ENCODE results near the gene SPATA31E1. TPM values are rescaled to one million over a fixed set of nuclear protein-coding genes. Genes with fewer than 3 reads are reported as not detected.

The SPATA31E1 gene
- polyA plus RNA-seq, 10 donors: 0.04 to 0.05 TPM; not detected in 8

DNA sequence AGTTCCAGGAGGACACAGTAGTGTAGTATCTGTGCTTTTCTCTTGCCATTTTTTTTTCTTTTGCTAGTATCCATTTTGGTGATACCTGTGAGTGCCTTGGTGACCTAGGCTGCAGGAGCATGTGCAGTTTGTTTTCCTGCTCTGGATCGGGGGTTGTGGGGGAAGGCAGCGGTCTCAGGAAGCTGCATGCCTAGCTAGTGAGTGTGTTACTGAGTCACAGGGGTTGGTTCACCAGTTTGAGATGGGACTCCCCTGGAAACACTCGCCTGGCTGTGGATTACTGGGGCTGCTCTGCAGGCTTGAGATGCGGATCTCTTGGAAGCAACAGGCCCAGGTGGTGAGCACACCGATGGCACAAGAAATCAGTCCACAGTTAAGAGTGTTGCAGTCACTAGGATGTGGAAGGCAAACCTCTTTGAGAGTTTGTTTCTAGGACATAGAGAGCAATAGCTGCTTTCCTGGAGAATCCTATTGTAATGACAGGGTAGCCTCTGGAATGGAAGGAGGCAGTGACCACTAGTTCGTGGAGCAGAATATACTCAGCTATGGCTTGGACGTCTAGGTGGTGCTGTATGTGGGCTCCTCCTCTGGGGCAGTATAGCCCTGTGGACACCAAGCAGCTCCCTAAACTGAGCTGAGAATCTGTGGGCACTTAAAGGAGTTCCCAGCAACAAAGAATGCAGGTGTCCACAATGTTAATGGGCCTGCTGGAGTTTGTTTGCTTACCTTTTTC is 20.0 kb upstream of the SPATA31E1 start:
- peak in 1 of 3 donors; percentile 38 for DNase-seq

DNA sequence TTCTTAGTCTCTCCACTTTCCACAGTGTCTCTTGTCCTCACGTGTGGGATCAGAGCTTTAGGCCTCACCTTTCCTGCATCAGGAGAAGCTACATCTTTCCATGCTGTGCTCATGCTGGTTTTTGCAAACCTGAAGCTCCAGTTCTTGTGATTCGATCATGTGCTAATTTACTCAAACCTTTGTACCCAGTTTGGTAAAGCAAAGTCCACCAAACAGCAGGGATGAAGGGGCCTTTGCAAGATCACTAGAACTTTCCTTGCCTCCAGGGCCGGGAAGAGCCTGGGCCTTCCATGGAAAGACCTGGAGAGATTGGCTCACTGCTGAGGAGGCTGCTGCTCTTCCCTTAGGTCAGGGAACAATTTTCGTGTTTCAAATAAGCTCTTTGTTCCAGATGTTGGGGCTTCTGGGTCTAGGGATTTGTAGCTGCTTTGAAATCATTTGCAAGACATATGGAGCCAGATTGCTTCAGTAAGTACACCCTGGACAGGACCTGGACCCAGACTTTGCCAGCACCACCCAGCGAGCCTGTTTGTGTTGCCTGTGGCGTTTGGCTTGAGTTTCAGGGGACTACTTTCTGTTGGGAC is 18.7 kb upstream of the SPATA31E1 start:
- DNase-seq: no peak

DNA sequence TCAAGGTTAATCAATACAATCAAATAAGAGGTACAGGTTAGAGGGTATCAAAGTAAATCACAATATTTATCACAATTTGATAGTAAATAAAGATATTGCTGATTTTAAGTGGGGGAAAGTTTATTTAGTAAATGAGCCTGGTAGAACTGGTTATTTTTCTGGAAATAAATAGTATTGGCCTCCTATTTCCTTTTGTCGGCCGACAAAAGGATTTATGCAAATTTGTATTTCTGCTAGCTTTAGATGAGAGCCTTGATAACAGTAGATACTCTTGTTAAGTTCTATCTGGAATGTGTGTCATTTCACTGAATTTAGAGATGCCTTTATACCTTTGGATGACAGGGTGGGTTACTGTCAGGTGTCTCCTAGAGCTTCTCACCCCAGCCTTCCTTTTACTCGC is 17.8 kb upstream of the SPATA31E1 start:
- DNase-seq: no peak

DNA sequence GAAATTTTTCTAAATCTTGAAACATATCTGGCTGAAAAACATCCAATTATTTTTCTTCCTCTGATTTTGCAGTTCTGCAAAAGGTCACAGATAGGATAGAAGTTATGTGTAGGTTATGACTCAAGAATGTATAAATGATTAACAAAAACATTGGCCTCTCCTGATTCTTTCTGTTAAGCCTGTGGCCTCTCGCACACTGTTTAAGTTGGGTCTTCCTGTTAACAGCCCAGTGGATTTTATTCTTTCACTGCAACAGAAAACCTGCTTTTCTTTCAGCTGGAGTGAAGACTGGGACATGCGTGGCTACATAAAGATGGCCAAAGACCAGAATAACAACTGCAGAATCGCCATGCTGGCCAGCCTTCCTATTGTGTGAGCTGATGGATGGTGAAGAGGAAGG is 17.1 kb upstream of the SPATA31E1 start:
- DNase-seq: no peak

DNA sequence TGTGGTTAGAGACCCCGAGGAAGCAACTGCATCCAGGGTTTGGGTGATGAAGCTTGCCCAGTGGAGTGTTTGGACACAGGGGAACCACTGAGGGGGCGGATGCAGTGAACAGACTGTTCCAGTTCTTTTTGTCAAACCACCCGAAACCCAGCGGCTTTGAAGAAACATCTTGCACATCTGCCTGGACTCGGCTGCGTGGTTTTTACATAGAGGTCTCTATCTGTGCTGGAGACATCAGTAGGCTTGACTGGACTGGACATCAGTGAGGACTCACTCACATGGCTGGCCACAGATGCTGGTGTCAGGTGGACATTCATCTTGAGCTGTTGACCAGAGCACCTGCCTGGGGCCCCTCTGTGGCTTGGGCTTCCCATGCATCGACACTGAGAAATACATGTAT is 15.3 kb upstream of the SPATA31E1 start:
- DNase-seq: no peak

DNA sequence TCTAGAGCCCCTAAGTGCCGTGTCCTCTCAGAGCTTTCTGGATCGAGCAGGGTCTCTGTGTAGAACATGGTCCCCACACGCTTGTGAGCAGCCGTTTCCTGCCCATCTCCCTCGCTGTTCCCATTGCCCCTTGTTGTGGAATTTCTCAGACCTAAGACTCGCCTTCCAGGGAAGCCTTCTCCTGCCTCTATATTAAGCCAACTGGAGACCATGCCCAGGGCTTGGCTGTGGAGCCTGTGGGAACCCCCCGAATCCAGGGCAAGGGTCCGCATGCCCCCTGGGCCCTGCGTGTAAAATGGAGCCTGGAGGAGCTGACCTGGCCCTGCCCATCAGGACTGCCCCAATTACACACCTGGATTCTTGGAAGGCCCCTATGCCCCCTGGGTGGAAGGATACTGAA is 14.5 kb upstream of the SPATA31E1 start:
- DNase-seq: no peak

DNA sequence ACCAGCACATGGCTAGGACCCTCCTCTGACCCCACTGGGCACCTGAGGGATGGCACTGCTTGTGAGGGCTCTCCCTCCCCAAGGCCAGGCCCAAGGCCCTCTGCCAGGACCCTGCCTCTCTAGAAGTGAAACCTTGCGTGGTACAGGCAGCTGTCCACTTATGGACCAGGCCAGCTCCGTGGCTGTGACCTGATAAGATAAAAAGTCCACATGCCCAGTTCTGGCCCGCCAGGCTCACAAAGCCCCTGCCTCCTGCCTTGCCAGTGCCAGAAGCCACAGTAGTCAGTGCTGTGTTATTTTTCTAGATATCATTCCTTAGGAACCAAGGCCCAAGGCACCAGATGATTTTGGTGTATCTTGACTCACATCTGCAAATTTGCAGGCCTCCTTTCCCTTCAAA is 14.0 kb upstream of the SPATA31E1 start:
- no peak for DNase-seq

DNA sequence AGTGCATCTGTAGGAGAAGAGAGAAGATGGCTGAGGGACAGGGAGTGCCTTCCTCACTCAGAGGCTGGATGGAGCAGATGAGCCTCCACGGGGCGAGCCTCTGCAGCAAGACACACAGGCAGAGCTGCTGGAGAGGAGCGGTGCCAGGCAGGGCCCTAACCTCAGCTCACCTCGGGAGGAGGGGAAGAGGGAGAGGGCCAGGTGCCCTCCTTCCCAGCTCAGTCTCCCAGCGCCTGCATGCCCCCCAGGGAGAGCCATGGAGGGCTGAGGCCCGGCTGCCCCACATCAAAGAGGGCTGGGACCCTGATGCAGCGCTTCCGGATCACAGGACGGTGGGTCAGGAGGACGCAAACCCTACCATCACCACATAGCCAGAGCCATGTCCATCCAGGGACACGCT is 13.6 kb upstream of the SPATA31E1 start:
- DNase-seq: no peak

DNA sequence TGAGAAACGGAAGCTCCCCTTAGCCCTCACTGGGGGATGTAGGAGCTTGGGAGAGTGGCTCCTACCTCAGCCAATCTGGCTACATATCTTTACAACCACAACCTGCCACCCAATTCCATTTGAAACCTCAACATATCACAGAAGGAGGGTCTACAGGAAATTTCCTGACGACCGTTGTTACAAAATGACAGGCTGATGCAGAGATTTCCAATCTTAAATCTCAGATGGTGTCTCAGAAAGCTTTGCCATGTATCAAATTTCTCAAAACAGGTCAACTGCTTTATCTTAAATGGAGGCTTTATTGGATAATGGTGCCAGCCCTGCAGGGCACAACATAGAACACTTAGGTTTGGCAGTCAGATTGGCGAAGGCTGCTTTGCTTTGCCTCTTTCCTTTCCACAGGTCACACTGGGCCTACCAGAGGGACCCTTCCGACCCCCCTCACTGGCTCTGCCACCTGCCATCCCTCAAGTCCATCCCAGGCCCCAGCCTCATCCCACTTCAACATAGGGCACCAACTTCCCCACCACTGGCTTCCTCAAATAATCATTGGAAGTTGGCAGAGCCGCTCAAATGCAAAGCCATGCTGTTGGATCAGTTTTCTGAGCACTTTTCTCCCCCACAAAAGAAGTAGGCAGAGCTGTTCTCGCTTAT is 11.1 kb upstream of the SPATA31E1 start:
- no peak for DNase-seq

DNA sequence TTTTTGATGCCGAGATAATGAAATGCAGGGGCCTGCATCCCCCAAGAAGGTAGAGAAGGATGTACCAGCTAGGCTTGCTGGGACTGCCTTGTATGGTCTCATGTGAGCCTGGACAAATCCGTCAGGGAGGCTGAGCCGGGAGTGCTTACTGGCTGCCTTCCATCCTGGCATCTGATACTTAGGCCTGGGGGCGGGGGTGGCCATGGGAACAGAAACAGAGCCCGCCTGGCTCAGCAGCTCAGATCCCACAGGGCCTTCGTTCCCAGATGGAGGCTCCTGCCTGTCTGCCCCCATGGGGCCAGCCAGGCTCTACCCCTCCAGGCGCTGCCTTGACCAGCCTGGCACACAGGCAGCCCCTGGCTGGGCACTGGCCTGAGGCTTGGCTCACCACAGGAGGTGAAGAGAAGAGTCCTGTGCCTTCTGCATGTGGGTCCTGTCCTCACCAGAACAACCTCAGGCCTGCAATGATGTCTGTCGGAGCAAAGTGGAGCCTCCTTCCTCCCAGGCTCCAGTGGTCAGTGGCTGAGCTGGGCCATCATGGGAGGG is 10.5 kb upstream of the SPATA31E1 start:
- peak; percentile 6 to 49 (median 29) for DNase-seq

DNA sequence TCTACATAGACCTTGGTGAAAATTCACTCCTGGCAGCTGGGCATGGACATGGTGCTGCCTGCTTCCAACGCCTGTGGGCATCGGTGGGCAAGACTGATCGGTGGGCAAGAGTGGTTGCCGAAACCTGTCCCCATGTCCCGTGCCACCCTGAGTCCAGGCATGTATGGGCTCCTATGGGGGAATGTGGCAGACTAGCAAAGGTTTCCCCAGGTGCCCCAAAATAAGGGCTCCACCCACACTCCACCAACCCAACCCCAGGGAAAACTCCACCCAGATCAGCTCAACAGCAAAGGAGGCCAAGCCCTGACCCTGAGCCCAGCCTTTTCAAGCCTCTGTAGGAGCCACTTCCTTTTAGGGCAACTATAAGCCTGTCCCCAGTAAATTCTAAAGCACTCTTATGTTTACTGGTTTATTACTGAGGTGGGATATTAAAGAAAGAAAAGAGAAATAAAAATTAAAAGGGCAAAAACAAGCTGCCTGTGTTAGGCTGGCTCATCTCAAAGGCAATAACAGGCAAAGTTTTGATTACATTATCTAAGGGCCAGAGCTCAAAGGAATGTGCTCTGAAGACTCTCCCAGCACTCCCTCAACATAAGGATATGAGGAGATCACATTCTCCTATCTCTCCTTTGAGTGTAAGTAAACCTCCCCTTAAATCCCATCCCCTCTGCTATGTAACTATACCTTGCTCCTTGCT is 8.9 kb upstream of the SPATA31E1 start:
- no peak for DNase-seq

DNA sequence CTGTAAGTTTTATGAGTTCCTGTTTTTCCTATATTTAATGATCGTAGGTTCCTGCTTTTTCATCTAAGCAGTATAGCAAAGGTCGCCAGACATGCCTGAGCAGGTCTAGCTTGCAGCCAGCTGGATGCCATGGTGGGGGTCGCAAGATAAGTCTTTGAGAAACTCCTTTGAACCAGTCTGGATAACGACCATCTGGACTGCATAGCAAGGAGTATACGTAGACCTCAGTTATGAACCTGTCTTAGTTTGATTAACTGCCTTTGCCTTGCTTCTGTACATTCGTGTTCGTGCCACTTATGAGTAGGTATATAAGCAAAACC is 8.4 kb upstream of the SPATA31E1 start:
- DNase-seq: no peak

DNA sequence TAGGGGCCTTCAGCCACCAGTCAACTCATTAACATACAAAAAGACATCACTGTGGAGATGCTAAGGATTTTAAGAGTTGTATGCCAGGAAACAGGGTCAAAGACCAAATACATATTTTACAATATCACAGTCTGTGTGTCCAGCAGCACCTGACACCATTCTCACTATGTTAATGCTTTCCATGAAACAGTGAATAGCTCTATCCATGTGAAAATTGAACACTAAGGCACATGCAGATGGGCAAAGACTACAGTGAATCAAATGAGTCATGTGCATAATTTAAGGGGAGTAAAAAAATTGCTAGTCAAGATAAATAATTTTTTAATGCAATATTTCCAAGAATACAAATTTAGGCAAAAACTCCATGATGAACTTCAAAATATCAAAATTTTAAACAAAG is 7.6 kb upstream of the SPATA31E1 start:
- no peak for DNase-seq

DNA sequence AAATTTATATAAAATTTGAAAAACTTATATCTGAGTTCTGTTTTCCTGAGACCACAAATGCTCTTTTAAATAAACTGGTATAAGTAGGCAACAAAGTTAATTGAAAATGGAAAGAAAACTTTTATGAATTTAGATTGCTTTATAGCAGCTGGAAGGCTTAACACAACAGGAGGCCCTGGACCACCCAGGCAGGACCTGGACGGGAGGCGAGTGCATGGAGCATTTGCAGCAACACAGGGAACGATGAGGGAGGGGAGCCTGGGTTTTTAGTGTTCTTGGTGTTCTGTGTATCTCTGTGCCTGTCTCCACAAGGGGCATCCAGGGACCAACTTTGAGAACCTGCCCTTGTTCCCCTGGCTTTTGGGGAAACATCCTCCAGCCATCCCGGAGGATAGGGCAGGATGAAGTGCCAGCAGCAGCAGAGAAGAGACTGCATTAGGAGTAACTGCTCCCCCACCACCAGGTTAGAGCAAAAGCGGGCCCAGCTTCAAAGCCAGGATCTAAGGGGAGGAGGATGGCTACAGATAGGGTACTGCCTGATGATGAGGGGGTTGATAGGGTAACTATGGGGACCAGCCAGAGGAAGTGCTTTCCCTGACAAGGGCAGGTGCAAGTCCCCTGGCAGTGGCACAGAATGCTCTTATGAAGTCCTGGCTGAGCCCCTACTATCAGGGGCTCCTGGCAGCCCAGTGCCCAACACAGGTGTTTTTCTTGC is 6.7 kb upstream of the SPATA31E1 start:
- DNase-seq: peak; percentile 7 to 48 (median 21)

DNA sequence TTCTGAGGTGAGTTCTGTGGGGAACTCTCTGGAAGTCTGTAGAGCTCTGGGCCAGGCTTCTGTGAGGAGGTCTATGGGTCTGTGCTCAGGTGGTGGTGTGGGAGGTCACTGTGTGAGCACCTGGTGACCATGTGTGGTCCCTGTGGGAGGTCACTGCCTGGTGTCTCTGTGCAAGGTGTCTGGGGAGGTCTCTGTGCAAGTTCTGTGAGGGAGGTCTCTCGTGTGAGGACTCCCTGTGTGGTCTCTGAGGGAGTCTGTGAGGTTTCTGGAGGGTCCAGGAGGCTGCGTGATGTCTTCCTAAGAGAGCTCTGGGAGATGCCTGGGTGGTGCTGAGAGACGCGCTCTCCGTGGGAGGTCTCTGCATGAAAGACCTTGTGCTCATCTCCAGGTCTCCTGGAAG is 6.0 kb upstream of the SPATA31E1 start:
- no peak for DNase-seq

DNA sequence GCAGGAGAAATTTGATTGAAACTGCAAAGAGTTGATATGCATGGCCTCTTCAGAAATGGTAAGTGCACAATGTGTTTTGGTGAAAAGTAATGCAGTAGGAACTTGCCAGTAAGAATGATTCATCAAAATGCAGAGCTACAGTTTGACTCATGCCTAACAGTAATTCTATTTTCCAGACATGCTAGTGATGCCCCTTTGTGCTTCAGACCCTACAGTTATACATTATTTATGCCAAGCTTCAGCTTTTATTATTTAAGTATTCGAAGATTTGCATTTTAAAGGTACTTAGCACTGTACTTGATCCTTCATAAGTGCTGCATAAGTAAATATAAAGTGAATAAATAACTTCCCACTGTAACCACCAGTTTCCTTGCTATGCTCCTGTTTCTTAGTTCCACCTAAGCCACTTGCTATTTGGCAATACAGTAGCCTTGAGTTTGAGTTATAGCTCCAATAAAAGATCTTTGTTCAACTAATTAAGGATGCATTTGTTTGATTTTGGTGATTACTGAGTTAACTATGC is 3.6 kb upstream of the SPATA31E1 start:
- peak in 1 of 3 donors; percentile 39 for DNase-seq

DNA sequence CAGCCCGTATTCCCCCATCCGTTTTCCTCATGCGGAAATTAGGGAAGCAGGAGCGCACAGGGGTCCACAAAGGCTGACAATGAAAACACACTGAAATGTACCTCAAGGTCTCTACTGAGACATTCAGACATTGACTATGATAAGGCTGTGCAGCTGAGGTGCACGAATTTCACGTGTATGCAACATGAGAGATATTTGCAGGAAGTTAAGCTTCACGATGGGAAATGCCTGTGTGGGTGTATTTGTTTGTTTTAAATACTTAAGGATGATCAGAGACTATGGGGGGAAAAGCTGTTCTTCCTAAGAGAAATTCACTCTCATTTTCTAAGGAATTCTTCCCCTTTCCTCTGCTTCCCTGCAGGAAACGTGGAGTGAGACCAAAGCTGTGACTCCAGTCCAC is 2.6 kb upstream of the SPATA31E1 start:
- no peak for DNase-seq

DNA sequence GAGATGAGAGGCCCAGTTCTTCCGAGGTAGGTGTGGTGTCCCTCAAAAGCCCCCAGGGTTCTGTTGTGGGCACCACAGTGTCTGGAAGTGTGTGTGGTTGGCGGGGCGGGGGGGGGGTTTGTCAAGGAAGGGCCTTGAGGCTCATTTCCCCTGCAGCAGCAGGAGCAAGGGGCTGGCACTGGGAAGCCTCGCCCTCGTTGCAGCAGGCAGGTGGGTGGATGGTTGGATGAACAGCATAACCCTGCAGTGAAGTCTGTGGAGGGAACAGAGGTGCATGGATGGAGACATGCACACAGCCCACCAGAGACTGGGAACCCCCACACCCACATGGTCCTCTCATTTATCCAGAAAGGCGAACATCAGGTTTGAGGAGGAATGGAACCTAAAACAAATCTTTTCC is 2.0 kb upstream of the SPATA31E1 start:
- no peak for DNase-seq

DNA sequence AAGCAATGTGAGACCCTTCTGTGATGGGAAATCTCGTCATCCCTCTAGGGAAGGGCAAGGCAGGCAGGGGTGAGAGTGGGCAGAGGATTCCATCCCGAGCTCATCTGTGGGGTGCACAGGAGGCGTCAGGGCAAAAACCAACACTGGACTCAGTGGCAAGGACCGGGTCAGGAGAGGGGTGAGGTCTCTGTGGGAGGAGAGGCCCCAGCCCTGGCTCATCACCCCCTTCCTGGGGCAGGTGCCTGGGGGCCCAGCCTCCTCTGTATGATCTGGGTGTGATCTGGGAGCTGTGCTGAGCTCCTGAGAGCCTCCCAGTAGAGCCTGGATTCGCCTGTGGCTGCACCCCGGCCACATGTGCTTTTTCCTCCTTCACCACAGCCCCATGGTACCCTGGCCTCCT is 597 bp downstream of the SPATA31E1 start:
- DNase-seq: no peak

DNA sequence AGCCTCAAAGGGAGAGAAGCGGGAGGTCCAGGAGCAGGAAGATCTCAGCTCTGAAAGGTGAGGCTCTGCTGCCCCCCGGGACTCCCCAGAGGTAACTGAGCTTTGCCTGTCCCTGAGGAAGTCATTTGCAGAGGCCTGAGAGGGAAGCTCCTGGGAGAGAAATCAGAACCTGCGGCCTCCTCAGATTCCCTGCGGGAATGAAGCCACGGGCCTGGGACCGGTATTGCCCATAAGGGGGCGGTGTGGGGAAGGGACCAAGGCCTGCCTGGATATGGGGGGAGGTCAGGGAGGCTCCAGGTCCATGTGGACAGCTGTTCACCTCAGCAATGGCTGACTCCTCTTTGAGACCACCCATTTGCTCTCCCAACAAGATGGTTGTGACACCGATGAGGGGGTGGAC is 1.3 kb downstream of the SPATA31E1 start:
- no peak for DNase-seq

DNA sequence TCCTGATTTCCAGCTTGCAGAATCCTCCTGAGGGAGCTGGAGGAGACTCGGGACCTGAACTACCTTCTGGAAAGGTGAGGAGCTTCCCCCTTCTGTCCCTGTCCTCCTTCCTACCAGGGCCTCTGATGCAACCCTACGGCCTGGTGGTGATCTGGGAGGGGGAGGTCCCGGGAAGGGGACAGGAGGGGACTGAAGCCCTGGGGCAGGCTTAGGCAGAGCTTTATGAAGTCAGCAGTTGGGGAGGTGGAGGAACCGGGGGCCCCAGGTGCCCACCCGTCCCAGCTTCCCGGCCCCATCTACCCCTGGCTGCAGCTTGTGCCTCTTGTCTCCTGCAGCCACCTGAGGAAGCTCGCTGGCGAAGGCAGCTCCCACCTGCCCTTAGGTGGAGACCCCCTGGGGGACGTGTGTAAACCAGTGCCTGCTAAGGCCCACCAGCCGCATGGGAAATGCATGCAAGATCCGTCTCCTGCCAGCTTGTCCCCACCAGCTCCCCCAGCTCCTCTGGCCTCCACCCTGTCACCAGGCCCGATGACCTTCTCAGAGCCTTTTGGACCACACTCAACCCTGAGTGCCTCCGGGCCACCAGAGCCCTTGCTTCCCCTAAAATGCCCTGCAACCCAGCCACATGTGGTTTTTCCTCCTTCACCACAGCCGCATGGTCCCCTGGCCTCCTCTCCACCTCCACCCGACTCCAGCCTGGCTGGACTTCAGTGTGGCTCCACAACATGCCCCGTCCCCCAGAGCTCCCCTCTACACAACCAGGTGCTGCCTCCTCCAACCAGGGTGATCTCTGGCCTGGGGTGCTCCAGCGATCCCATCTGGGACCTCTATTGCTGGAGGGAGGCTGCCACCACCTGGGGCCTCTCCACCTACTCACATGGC is 2.1 kb downstream of the SPATA31E1 start:
- DNase-seq: no peak

Measured in muscle of back (tissue), 11 donors.